ENCODE results near the gene SPRR2D. TPM values are rescaled to one million over a fixed set of nuclear protein-coding genes. Genes with fewer than 3 reads are reported as not detected.

The SPRR2D gene
- total RNA-seq, 2 experiments from 2014 or later: not detected

DNA sequence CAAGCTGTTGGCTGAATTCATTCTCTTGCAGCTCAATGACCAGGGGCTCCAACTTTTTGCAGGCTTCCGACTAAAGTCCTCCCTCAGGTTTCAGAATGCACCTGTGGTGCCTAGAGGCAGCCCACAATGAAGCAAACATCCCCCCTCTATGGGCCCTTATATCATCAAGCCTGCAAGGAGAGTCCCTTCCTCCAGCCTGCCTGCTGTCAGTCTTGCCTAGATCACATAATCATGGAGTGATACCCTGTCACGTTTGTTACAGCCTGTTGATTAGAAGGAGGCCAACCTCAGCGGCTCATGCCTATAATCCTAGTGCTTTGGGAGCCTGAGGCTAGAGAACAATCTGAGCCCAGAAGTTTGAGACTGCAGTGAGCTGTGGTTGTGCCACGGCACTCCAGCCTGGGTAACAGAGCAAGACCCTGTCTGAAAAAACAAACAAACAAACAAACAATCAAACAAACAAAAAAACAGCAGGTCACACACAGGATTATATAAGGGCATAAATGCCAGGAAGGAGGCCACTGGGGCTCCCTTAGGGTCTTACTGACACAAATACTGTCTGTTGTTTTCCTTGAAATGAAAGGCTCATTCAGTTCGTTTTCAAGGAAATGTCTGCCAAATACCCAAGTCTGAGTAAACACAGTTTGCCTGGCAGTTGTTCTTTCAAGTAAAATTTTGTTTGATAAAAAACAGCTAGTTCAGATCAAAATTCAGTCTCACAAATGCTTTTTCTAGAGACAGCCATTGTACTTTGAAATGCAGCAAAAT is 44.1 kb downstream of the SPRR2D start:
- H3K4me1 Mint-ChIP-seq: no peaks in the 10 kb centered on the region
- H3K27me3 Mint-ChIP-seq: no peaks in the 10 kb centered on the region
- no peak for DNase-seq
- CTCF ChIA-PET: no interaction called here
- no peak overlapping the region for H3K27ac Mint-ChIP-seq
- H3K36me3 Mint-ChIP-seq: no peaks in the 10 kb centered on the region
- H3K4me3 Mint-ChIP-seq: no peak overlapping the region
- no peaks in the 10 kb centered on the region for H3K9me3 Mint-ChIP-seq (ENCODE audit: low read depth)
- no peak for ATAC-seq

DNA sequence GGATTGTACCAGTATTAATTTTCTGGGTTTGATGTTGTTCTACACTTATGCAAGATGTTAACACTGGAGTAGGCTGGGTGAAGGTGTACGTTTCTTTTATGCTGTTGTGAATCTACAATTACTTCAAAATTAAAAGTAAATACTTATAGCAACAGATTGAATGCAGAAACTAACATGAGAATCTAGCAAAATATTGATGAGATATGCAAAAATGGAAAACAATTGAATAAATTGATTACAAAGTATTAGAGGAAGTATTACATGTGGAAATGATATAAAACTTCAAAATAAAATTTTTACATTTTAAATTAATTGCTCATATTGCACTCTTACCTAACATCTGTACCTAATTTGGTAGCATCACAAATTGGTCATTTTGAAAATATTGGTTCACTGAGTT is 45.1 kb downstream of the SPRR2D start:
- CTCF ChIA-PET: no interaction called here
- H3K27me3 Mint-ChIP-seq: no peaks in the 10 kb centered on the region
- H3K9me3 Mint-ChIP-seq (ENCODE audit: low read depth): no peaks in the 10 kb centered on the region

DNA sequence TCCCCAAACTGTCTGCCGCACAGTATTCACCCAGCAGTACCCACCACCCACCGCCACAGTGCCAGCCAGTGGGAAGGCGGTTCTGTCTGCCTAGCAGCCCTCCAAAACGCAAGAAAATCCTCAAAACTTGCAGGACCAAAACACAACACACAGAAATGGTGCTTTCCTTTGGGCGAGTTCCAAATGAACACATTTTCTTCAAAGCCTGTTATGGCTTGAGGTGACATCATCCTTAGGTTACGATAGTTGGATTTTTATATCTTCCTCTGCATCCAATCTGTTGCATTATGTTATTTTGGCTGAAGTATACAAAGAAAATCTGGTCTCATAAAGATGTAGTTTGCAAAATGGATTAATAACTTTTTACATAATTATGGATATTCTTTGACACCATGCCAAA is 47.7 kb downstream of the SPRR2D start:
- Mint-ChIP-seq H3K36me3 (no peaks in the 10 kb centered on the region), H3K4me1 (no peaks in the 10 kb centered on the region), H3K4me3 (no peak overlapping the region), H3K27me3 (peaks cover 11% of the 10 kb centered on the region), H3K9me3 (ENCODE audit: low read depth) (no peaks in the 10 kb centered on the region), H3K27ac (no peak overlapping the region)
- CTCF ChIA-PET: no interaction called here
- ATAC-seq (no peak), DNase-seq (no peak)

More for the DNA sequence above, 45.1 kb downstream of the SPRR2D start:
- Mint-ChIP-seq H3K36me3 (no peaks in the 10 kb centered on the region), H3K4me1 (no peaks in the 10 kb centered on the region), H3K27ac (no peak overlapping the region), H3K4me3 (no peak overlapping the region)
- DNase-seq (no peak), ATAC-seq (no peak)

Other genes starting within 250 kb of the SPRR2D start
- gene LCE1D, start 244.4 kb downstream of the SPRR2D start, total RNA-seq: not detected
- not detected for gene LCE1C, start 234.5 kb downstream of the SPRR2D start, total RNA-seq
- gene LCE1B, start 229.1 kb downstream of the SPRR2D start, total RNA-seq: not detected
- gene LCE1A, start 213.6 kb downstream of the SPRR2D start, total RNA-seq: not detected
- not detected for gene LCE6A, start 198.3 kb downstream of the SPRR2D start, total RNA-seq
- gene LCE7A, start 181.1 kb downstream of the SPRR2D start, total RNA-seq: not detected
- gene SMCP, start 162.8 kb downstream of the SPRR2D start, total RNA-seq: not detected
- not detected for gene IVL, start 132.6 kb downstream of the SPRR2D start, total RNA-seq
- gene SPRR5, start 93.9 kb downstream of the SPRR2D start, total RNA-seq: not detected
- gene SPRR4, start 70.5 kb downstream of the SPRR2D start, total RNA-seq: not detected
- gene SPRR1A, start 57.0 kb downstream of the SPRR2D start, total RNA-seq: not detected
- not detected for gene SPRR3, start 39.4 kb downstream of the SPRR2D start, total RNA-seq
- gene SPRR1B, start 9.9 kb downstream of the SPRR2D start, total RNA-seq: not detected
- gene SPRR2A, start 16.4 kb upstream of the SPRR2D start, total RNA-seq: not detected
- not detected for gene SPRR2B, start 30.5 kb upstream of the SPRR2D start, total RNA-seq
- not detected for gene SPRR2E, start 53.4 kb upstream of the SPRR2D start, total RNA-seq
- gene SPRR2F, start 72.4 kb upstream of the SPRR2D start, total RNA-seq: not detected
- not detected for gene SPRR2G, start 109.8 kb upstream of the SPRR2D start, total RNA-seq
- gene LELP1, start 162.3 kb upstream of the SPRR2D start, total RNA-seq: not detected
- gene PRR9, start 176.5 kb upstream of the SPRR2D start, total RNA-seq: not detected
- not detected for gene LORICRIN, start 218.6 kb upstream of the SPRR2D start, total RNA-seq